Mesothelial cell of epicardium (in vitro differentiated cells): ENCODE measurements around the gene PYCARD. TPM values are rescaled to one million over a fixed set of nuclear protein-coding genes. Genes with fewer than 3 reads are reported as not detected.
A peak's percentile ranks its signal among the peaks of the same experiment; 100 is the strongest.

Experiments
- DNase-seq, 2 experiments: peaks; one replicate each; pipeline ENCODE4 v3.0.0; 2021; ENCODE audit warnings: low spot score in 2 of 2; ENCODE audit not compliant: unreplicated experiment in 2 of 2
- H3K27ac Mint-ChIP-seq: 2 replicates; pipeline ENCODE4 v1.8.0; 2021; ENCODE audit warnings: mixed read lengths
- H3K27me3 Mint-ChIP-seq: 2 replicates; pipeline ENCODE4 v1.8.0; 2021; ENCODE audit warnings: low read depth, mixed read lengths
- H3K36me3 Mint-ChIP-seq: 2 replicates; pipeline ENCODE4 v1.8.0; 2021; ENCODE audit warnings: mixed read lengths
- H3K4me1 Mint-ChIP-seq: 2 replicates; pipeline ENCODE4 v1.8.0; 2021; ENCODE audit warnings: mixed read lengths
- H3K4me3 Mint-ChIP-seq: 2 replicates; pipeline ENCODE4 v1.8.0; 2021; ENCODE audit warnings: mild to moderate bottlenecking, moderate library complexity, mixed read lengths
- H3K9me3 Mint-ChIP-seq: 2 replicates; pipeline ENCODE4 v1.8.0; 2021; ENCODE audit warnings: mixed read lengths
- total RNA-seq: library from RNA; stranded (reverse); gene quantifications from 3 replicates; pipeline ENCODE4 v1.2.1, GENCODE V29; 2021
- TF ChIP-seq, protein P1 (sequence below): fragments of 200-600 bp; sonication (generic); IDR thresholded peaks from one replicate; pipeline ENCODE4 v1.5.0; 2021; ENCODE audit warnings: antibody characterized with exemption; ENCODE audit not compliant: unreplicated experiment

PYCARD gene
- total RNA-seq, 1 donor from 2014 or later, result 6.5 TPM

DNA sequence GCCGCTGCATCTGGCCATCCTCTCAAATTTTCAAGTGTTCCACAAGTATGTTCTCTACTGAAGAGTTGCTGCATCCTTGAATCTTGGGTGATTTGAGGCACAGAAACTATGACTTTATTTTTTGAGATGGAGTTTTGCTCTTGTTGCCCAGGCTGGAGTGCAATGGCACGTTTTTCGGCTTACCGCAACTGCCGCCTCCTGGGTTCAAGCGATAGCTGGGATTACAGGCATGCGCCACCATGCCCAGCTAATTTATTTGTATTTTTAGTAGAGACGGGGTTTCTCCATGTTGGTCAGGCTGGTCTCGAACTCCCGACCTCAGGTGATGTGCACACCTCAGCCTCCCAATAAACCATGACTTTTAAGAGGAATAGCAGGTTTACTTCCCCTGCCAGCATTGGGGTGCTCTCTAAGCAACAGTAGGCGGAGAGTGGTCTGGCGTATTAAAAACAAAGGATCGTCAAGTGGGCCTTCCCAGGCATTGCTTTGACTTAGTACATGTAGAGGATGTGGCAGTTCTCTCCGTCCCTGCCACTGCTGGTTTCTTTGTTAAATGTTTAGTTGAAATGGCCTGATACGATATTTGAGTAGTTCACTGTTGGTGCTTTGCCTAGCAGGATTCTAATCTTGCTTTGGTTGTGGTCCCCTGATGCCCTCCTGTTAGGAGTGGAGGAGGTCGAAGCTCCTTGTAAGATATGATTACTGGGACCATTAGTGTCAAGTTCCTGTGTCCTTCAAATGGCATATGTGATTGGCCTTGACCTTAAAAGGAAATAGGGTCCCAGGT, 9.5 kb downstream of the PYCARD start:
- Mint-ChIP-seq H3K4me3 (no peak overlapping the region), H3K9me3 (no peaks in the 10 kb centered on the region), H3K4me1 (no peaks in the 10 kb centered on the region), H3K36me3 (peaks cover 60% of the 10 kb centered on the region), H3K27ac (peak overlapping the region; percentile 31), H3K27me3 (no peaks in the 10 kb centered on the region)
- TF ChIP-seq, protein P1, sequence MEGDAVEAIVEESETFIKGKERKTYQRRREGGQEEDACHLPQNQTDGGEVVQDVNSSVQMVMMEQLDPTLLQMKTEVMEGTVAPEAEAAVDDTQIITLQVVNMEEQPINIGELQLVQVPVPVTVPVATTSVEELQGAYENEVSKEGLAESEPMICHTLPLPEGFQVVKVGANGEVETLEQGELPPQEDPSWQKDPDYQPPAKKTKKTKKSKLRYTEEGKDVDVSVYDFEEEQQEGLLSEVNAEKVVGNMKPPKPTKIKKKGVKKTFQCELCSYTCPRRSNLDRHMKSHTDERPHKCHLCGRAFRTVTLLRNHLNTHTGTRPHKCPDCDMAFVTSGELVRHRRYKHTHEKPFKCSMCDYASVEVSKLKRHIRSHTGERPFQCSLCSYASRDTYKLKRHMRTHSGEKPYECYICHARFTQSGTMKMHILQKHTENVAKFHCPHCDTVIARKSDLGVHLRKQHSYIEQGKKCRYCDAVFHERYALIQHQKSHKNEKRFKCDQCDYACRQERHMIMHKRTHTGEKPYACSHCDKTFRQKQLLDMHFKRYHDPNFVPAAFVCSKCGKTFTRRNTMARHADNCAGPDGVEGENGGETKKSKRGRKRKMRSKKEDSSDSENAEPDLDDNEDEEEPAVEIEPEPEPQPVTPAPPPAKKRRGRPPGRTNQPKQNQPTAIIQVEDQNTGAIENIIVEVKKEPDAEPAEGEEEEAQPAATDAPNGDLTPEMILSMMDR, result no peak
- DNase-seq, result no peak

DNA sequence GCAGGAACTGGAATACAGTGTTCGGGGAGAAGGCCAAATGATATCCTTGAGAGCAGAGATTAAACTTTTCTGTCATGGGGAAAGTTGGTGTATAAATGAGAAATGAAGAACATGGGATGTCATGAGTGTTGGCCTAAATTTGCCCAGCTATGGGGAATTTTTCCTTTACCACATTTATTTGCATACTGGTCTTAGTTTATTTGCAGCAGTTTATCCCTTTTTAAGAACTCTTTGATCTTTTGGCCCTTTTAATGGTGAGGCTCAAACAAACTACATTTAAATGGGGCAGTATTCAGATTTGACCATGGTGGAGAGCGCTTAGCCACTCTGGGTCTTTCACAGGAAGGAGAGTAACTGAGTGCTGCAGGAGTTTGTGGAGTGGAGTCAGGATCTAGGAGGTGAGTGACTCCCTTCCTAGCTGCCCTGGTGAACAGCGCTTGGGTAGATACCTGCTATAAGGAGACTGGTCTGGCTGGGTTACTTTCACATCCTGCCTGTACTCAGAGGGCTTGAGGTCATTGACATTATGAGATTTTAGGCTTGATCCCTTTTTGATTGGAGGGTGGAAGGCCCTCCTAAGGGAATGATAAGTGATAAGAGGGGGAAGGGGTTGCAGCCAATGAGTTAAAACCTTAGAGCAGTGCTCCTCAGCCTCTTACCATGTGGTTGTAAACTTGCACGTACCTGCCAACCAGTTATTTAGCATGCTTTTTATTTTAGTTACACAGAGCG, 10.7 kb downstream of the PYCARD start:
- no peaks in the 10 kb centered on the region for H3K4me1 Mint-ChIP-seq
- no peak overlapping the region for H3K4me3 Mint-ChIP-seq
- H3K9me3 Mint-ChIP-seq, result no peaks in the 10 kb centered on the region
- H3K36me3 Mint-ChIP-seq, result peaks cover 67% of the 10 kb centered on the region
- no peaks in the 10 kb centered on the region for H3K27me3 Mint-ChIP-seq
- peak overlapping the region; percentile 19 for H3K27ac Mint-ChIP-seq
- no peak for DNase-seq
- TF ChIP-seq, protein P1, result no peak

GRCh38 chr16:31190818-31191444, 11.6 kb downstream of the PYCARD start:
- H3K36me3 Mint-ChIP-seq, result peaks cover 71% of the 10 kb centered on the region
- no peaks in the 10 kb centered on the region for H3K4me1 Mint-ChIP-seq
- H3K9me3 Mint-ChIP-seq, result no peaks in the 10 kb centered on the region
- no peak overlapping the region for H3K27ac Mint-ChIP-seq
- no peak overlapping the region for H3K4me3 Mint-ChIP-seq
- H3K27me3 Mint-ChIP-seq, result no peaks in the 10 kb centered on the region
- TF ChIP-seq, protein P1, result no peak
- no peak for DNase-seq

GRCh38 chr16:31190061-31190460, 12.5 kb downstream of the PYCARD start:
- Mint-ChIP-seq H3K36me3 (peaks cover 75% of the 10 kb centered on the region), H3K4me3 (no peak overlapping the region), H3K9me3 (no peaks in the 10 kb centered on the region), H3K4me1 (no peaks in the 10 kb centered on the region), H3K27me3 (no peaks in the 10 kb centered on the region), H3K27ac (no peak overlapping the region)
- no peak for DNase-seq
- TF ChIP-seq, protein P1, result no peak

GRCh38 chr16:31189412-31189778, 13.2 kb downstream of the PYCARD start:
- H3K27me3 Mint-ChIP-seq, result no peaks in the 10 kb centered on the region
- peaks cover 75% of the 10 kb centered on the region for H3K36me3 Mint-ChIP-seq
- no peak overlapping the region for H3K27ac Mint-ChIP-seq
- TF ChIP-seq, protein P1, result no peak
- no peaks in the 10 kb centered on the region for H3K4me1 Mint-ChIP-seq
- H3K9me3 Mint-ChIP-seq, result no peaks in the 10 kb centered on the region
- H3K4me3 Mint-ChIP-seq, result no peak overlapping the region
- DNase-seq, result no peak
